ENCODE data around the gene SNTB2.
"Not testable (repeated sequence)": the region's sequence is repeated elsewhere in the genome, so short reads cannot be mapped to it uniquely, and the experiment has no call there.

SNTB2 gene

DNA sequence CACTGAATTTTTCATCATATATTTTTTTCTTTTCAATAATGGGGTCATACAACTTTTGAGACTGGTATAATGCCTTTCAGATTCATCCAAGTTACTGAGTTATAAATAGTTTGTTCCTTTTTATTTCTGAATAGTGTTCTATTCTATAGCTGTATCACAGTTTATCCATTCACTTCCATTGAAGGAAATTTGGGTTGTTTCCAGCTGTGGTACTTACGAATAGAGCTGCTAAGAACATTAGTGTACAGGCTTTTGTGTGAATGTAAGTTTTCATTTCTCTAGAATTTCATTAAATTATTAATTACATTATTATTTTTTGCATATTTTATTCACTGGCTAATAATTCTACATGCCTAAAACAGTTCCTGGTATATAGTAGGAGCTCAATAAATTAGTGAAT, 52.9 kb downstream of the SNTB2 start:
- no peak for DNase-seq

DNA sequence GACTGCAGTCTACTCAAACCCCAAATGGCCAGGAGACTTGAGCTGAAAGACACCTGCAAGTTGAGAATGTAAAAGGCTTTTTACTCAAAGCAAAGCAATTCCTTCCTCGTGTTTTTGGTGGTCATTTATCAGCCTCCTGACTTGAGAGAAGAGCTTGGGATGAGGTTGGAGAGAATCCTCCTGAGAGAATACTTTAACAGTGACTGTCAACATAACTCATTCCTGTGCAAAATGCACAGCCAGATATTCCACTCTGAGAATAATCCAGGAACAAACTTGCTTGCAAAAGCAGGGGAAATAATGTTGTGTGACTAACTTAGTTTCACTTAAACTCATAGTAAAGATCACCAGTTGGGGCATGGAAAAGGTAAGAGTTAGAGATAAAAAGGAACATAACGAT, 53.4 kb downstream of the SNTB2 start:
- peak; percentile 65 for DNase-seq

DNA sequence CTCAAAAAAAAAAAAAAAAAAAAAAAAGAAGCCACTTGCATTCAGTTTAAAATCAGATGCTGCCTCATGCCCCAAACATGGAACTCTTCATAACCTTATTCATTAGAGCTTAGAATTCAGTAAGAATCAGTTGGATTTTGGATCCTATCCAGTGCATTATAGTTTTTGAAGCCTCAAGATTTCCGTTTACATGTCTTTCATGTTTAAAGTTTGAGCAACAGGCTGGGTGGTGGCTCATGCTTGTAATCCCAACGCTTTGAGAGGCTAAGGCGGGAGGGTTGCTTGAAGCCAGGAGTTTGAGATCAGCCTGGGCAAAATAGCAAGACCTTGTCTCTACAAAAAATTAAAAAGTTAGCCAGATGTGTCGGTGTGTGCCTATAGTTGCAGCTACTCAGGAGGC, 55.0 kb downstream of the SNTB2 start:
- DNase-seq: peak; percentile 69

DNA sequence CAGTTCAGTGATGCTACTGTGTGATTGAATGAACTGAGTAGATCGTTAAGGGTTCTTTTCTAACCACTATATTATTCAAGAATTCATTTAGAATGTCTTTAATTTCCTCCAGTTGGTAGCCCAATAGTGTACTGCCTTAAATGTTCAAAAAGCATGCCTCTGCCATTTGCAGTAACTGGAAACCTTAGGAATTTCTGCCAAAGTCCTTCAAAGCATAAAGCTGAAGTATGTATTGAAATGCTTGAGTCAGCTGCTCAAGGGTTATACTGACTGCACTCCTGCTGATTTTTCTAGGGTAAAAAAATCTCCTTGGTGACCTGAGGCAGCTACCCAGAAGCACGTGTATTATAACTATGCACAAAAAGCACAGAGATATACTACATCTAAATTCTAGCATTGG, 56.5 kb downstream of the SNTB2 start:
- peak; percentile 84 for DNase-seq

DNA sequence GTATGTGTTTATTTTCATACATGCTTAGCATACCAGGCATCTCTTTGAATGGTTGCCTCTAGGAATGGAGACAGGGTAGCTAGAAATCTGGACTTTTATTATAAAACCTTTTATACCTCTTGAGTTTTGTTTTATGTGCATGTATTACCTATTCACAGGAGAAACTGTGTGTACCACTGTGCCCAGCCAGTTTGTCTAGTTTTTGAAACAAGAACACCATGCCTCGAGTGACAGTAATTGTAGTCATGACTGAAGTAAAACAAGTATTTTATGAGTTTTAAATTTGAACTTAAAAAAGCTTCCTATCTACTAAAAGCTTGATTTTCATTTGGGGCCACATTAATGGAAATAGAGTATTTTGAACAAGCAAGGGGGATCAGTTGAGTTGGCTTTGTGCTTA, 57.4 kb downstream of the SNTB2 start:
- DNase-seq: no peak

DNA sequence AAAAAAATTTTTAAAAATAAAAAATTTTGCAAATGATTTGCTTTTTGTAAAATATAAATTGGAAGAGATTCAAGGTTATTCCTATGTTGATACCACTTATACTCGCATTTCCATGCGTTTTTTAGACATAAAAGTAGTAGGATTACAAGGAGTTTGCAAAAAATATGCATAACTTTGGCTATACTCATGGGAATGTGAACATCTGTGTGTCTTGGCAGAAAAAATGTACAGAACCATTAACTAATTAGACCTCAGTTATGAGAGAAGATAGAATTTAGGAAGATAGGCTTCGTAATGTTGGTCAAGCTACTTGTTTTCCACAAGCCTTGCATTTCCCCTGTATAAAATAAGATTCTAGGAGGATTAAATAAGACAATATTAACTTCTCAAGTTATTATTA, 63.1 kb downstream of the SNTB2 start:
- DNase-seq: peak; percentile 44

DNA sequence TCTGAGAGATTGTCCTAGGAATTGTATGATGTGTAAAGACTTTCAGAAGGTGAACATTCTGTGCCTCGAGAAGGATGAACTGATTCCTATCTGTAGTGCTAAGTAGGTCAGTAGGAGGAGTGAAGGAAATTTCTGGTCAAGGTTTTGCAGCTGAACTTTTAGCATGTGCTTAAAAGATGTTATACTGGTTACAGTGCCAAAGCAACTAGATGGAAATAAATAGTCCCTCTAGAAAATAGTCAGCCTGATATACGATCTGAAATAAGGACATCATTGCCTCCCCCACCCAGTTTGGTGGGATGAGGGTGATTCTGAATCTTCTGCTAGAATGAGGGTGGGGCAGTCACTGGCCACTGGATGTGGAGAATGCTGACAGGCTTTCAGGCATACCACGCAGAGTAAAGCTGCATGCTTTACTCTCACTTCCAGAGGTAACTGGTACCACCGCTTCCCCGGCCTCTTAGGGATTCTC, 66.9 kb downstream of the SNTB2 start:
- DNase-seq: peak; percentile 23

DNA sequence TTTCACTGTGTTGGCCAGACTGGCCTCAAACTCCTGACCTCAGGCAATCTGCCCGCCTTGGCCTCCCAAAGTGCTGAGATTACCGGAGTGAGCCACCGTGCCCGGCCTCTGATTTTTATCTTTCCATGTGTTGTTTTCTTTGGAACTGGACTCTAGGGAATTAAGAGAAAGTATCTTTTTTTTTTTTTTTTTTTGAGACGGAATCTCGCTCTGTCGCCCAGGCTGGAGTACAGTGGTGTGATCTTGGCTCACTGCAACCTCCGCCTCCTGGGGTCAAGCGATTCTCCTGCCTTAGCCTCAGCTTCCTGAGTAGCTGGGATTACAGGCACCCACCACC, 72.4 kb downstream of the SNTB2 start:
- not testable (repeated sequence) for DNase-seq

DNA sequence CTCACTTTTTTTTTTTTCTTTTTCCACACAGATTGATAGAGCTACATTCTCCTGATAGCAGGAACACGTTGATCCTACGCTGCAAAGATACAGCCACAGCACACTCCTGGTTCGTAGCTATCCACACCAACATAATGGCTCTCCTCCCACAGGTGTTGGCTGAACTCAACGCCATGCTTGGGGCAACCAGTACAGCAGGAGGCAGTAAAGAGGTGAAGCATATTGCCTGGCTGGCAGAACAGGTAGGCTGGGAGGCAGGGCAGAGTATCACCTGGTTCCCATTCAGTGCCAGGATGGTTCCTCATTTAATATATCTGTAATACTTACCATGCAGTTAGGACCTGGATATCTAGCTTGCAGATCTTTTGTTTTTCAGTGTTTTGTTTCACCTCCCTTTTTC, 73.1 kb downstream of the SNTB2 start:
- DNase-seq: no peak

DNA sequence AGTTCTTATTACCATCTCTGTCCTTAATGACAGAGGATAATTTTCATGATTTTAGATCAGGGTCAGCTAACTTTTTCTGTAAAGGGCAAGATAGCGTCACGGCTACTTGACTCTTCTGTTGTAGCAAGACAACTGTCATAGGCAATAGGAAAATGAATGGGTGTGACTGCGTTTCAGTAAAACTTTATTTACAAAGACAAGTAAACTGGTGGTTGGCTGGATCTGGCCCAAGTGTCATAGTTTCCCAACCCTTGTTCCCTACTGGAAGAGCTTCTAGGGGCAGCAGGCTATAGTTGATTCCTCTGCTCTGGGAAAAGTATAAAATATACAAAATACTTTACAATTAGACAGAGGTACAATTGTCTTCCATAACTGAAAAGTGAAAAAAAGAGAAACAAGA, 73.5 kb downstream of the SNTB2 start:
- DNase-seq: no peak

DNA sequence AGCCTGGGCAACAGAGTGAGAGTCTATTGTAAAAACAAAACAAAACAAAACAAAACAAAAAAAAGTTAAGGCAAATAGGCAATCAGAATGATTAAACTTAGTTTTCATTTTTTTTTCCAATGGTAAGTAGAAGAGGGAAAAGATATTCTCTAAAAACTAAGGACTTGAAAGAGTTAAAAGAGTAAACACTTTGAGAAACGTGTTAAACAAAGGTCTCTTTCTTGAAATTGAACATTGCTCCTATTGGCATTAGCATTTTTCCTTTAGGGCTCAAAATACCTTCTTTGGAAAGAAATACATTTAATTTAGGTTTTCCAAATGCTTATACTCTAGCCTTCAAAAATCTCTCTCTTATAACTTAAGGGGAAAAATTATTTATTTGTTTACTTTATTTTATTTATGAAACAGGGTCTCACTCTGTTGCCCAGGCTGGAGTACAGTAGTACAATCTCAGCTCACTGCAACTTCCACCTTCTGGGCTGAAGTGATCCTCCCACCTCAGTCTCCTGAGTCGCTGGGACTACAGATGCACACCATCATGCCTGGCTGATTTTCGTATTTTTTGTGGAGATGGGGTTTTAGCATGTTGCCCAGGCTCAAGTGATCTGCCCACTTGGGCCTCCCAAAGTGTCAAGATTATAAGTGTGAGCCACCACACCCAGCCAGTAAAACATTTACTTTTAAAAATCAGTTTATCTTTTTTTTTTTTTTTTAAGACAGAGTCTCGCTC, 79.5 kb downstream of the SNTB2 start:
- DNase-seq: no peak

DNA sequence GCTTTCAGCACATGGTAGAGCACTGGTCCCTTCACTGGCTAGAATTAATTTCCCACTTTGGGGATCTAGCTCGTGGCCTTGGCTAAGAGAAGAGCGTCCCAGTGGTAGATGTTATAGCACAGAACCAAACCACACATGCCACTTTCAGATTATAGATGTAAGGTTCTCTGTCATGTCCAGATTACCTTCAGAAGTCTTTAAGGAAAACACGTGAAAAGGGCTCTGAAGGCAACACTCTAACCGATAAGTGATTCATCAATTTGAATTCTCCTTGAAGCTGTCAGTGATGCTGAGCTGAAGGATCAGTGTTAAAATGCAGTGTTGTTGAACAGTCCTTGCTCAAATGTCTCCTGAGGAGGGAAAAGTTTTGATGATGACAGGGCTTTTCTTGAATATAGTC, 80.7 kb downstream of the SNTB2 start:
- no peak for DNase-seq

DNA sequence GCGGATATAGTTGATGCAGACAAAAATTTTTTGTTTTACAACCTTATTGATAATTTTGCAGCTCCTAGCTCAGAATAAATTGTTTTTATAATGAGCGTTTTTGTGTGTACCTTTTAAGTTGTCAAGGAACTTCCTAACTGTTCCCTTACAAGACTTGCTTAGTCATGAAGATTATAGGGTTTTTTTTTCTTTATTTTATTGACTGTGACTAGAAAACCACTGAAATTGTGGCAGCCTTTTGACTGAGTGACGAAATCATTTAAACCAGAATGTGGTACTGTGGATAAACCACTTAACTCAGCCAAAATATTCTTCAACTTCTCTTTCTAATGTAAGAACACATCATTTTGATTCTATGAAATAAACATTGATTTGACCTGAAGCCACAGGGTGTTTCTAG, 83.4 kb downstream of the SNTB2 start:
- peak; percentile 49 for DNase-seq

DNA sequence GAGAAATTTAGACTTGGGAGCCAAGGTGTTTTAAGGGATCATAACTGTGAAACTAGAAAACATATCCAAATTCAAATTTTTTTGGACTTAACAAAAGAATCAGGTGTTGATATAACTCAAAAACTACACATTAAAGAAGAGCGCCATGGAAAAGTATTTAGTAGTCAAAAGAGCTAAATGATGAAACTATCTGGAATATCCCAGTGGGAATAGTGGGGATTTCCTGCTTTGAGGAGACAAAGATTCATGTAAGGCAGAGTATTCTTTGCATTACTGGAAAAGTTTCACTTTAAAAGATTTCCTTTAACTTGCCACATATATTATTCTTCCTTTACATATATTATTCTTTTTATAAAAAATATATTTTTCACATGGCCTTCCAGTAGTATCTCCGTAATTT, 83.9 kb downstream of the SNTB2 start:
- DNase-seq: peak; percentile 48

DNA sequence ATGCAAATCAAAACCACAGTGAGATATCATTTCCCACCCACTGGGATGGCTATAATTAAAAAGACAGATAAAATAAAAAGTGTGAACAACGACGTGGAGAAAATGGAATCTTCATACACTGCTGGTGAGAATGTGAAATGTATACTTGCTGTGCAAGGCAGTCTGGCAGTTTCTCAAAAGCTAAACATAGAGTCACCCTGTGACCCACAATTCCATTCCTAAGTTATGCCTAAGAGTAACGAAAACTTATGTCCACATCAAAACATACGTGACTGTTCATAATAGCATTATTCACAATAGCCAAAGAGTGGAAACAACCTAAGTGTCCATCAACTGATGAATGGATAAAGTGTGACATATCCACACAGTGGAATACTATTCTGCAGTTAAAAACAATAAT, 86.0 kb downstream of the SNTB2 start:
- DNase-seq: peak; percentile 77

DNA sequence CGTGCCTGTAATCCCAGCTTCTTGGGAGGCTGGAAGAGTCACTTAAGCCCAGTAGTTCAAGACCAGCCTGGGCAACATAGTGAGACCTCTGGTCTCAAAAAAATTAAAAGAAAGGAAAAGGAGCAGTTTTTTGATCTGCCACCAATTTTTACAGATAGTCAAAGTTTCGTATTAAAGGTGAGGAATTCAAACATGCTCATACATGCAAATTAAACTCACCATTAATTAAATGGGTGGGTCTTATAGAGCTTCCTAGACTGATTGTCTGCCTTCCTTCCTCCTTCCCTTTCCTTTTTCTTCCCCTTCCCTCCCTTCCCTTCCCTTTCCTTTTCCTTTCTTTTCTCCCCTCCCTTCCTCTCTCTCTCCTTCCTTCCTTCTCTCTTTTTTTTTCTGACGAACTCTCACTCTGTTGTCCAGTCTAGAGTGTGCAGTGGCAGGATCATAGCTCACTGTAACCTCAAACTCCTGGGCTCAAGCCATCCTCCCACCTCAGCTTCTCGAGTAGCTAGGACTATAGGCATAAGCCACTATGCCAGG, 87.8 kb downstream of the SNTB2 start:
- no peak for DNase-seq

DNA sequence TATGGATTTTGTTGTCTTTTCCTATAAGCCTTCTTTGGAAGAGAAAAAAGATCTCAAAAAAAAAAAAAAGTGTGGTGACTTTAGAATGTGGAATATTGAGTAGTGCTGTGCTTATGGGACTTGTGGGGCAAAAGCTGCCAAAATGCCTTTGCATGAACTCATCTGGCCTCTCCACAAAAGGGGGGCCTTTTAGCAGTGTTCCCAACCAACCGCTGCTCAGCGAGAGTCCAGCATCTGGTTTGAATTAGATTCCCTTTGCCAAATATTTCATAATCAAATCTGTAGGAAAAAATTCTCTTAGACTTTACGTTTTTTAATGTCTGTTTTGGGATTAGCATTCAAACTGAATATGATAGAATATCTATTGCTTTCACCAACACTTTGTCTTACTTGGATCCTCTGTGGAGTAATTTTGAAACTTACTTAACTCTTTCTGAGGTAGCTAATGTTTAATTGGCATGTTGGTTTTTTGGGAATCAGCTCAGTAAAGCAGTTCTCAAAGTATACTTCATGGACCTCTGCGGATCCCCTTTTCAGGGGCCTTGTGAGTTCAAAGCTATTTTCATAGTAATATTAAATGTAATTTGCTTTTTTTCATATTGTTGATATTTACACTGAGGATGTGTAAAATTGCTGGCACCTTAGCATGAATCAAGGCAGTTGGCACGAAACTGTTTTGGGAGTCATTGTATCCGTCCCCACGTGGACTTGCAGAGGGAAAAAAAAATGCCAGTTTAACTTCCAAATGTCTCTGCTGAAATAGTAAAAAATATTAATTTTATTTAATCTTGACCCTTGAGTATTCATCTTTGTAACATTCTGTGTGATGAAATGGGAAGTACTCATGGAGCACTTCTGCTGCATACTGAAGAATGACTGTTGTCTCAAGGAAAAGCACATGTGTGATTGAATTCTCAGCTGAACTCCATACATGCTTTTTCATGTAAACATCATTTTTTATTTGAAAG, 89.5 kb downstream of the SNTB2 start:
- DNase-seq: peak; percentile 99

DNA sequence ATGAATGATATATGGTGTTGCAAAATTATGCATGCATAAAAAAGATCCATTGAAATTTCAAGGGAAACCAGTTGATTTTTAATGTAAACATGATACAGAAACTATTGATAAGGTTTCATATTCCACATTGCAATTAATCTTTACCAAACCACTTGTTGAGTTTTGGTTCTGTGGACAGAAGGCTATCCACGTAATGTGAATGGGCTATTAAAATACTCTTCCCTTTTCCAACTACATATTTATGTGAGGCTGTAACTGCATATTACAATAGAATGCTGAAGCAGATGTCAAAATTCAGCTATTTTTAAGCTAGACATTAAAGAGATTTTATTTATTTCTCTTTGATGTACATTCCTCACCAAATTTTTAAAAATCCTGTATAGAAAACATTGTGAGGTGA, 90.4 kb downstream of the SNTB2 start:
- DNase-seq: peak; percentile 55

DNA sequence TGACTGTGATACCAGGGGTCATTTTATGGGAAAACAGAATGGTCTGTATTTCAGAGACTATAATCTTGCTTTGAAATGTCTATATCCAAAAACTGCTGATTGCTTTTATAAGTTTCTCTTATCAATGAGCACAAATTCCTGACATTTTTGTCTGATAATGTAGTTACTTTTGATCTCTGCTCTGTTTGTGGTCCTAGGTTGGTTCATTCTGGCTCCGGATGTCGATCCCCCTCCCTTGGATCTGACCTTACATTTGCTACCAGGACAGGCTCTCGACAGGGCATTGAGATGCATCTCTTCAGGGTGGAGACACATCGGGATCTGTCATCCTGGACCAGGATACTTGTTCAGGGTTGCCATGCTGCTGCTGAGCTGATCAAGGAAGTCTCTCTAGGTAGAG, 96.9 kb downstream of the SNTB2 start:
- DNase-seq: no peak

DNA sequence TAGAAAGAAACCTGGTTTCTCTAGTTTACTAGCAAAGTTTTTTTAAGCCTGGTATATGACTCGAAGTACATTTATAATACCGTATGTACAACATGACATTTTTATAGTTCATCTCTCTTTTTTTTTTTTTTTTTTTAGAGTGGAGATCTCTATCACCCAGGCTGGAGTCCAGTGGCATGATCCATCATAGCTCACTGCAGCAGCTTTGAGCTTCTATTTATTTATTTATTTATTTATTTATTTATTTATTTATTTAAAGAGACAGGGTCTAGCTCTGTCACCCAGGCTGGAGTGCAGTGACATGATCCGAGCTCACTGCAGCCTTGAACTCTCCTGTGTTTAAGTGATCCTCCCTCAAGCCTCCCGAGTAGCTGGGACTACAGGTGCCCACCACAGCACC, 98.3 kb downstream of the SNTB2 start:
- DNase-seq: no peak

DNA sequence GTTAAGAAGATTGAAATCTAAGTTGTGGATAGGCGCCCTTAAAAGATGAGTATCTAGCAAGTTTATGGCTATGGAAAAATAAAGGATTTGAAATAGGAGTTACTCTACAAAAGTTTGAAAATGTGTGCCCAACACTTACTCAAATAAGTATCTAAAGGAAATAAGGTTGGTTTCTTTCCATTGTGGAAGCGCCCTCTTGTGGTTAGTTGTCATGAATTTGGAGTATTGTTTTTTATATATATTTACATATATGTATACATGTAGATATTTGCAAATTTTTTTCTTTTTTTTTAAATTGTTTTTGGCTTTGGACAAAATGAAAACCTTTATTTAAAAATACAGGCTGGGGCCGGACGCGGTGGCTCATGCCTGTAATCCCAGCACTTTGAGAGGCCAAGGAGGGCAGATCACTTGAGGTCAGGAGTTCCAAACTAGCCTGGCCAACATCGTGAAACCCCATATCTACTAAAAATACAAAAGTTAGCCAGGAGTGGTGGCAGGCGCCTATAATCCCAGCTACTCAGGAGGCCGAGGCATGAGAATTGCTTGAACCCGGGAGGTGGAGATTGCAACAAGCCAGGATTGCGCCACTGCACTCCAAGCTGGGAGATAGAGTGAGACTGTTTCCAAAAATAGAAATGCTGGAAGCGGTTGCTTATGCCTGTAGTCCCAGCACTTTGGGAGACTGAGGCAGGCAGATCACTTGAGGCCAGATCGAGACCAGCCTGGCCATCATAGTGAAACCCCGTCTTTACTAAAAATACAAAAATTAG, 100.2 kb downstream of the SNTB2 start:
- peak; percentile 73 for DNase-seq

DNA sequence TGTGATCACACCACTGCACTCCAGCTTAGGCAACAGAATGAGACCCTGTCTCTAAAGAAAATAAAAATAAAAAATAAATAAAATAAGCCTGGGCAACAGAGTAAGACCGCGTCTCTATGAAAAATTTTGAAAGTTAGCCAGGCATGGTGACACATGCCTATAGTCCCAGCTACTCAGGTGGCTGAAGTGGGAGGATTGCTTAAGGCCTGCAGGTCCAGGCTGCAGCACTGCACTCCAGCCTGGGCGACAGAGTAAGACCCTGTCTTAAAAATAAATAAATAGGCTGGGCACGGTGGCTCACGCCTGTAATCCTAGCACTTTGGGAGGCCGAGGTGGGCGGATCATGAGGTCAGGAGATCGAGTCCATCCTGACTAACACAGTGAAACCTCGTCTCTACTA, 104.7 kb downstream of the SNTB2 start:
- DNase-seq: not testable (repeated sequence)

DNA sequence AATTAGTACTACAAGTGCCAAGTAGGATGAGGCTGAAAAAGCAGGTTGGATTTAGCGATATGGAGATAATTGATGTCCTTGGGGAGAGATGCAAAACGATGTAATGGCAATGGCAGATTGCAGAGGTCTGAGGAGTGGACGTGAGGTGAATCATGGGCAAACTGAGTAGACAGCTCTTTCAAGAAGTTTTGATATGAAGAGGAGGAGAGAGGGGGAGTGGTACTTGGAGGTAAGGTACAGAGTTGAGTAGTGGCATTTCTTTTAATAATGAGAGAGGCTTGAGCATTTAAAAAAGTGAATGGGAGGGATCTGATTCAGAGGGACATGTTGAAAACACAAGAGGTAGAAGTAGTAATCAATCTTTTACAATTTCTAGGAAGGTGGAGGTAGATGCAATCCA, 106.4 kb downstream of the SNTB2 start:
- no peak for DNase-seq
